Measurements from ENCODE around the gene SLC4A1.

SLC4A1 gene

DNA sequence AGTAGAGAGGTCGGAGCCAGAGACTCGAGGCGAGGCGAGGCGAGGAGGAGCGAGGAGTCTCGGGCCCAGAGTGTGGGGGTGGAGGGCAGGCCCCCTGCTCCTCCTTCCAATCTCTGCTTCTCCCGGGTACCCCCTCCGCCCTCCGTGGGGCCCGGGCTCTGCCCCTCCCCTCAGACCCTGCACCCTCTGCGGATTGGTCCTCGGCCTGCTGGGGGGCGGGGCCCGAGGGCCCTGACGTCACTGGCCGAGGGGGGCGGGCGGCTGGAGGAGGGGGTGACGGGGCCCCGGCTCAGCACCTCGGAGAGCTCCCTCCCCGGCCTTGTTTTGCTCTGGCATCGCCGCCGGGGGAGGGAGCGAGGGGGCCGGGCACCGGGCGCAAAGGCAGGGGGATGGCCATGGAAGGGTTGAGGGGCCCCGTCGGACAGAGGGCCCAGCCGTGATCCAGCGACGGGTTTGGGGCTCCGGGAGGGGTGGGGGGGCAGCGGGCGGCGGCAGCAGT lies 40.4 kb upstream of the SLC4A1 start, which contains the start of gene RUNDC3A:
Gene RUNDC3A (plus strand): TSS at position 282 of the 499 bp plus-strand sequence. CDS start 232 bp downstream, outside the sequence.
- H3K4me3 ChIP-seq (ENCODE audit: low read length), result peak within 1 kb of the TSS; percentile 55
- DNase-seq (ENCODE audit: low read depth), result peak; percentile 68
- TF ChIP-seq CTCF (conservative IDR thresholded peaks at IDR 0.05; ENCODE audit: low read length), result no peak

GRCh38 chr17:44307387-44308186 lies 39.7 kb upstream of the SLC4A1 start:
- TF ChIP-seq CTCF (conservative IDR thresholded peaks at IDR 0.05; ENCODE audit: low read length), result no peak
- H3K4me3 ChIP-seq (ENCODE audit: low read length), result peak overlapping the region; percentile 55
- DNase-seq (ENCODE audit: low read depth), result peak; percentile 34

- peak; percentile 25 for DNase-seq (ENCODE audit: low read depth)
- TF ChIP-seq CTCF (conservative IDR thresholded peaks at IDR 0.05; ENCODE audit: low read length), result no peak
- no peak overlapping the region for H3K4me3 ChIP-seq (ENCODE audit: low read length)
Observed at GRCh38 chr17:44304651-44305050, 36.7 kb upstream of the SLC4A1 start.

DNA sequence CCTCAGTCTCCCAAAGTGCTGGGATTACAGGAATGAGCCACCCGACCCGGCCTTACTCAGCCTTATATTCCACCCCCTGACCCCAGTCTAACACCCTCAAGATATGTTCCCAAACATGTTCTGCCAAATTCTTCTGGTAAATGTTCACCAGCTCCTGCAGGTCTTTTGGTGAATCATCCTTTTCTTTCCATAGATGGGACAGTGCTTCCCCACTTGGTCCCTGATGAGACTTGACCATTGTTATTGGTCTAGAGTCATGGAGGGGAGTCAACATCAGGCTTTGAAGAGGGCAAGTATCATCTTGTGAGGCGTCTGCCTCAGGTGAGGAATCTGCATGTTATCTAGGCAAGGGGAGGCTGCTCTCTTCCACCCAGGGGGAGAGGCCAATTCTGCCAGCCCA lies 30.0 kb upstream of the SLC4A1 start:
- no peak for DNase-seq (ENCODE audit: low read depth)
- no peak overlapping the region for H3K4me3 ChIP-seq (ENCODE audit: low read length)
- TF ChIP-seq CTCF (conservative IDR thresholded peaks at IDR 0.05; ENCODE audit: low read length), result no peak

DNA sequence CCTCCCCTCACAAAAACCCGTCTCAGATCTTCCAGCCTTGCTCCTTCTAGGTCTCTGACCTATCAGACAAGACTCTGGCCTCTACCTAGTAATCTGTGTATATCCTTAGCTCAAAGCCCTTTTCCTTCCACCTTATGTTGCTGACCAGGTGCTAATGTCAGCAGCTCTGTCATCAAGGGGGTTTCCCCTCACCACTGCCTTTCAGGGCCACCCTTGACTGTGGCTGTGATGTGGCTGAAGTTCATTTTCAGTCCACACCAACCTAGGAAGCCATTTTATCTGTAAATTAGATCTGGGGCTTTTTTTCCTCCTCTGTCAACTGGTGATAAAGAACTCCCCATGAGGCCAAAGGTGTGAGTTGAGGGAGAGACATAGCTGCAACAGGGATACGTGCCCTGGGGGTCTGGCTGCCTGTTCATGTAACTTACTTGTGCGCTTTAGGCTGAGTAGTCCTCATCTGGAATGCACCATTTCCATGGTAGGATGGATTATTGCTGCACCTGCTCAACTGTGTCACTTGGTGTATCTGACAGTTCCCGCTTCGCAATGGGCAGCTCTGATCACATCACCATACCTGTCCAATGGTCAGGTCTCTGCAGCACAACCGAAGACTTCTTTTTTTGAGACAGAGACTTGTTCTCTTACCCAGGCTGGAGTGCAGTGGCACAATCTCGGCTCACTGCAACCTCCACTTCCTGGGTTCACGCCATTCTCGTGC lies 25.7 kb upstream of the SLC4A1 start:
- H3K4me3 ChIP-seq (ENCODE audit: low read length), result no peak overlapping the region
- DNase-seq (ENCODE audit: low read depth), result no peak
- no peak for TF ChIP-seq CTCF (conservative IDR thresholded peaks at IDR 0.05; ENCODE audit: low read length)

GRCh38 chr17:44287651-44288050 lies 19.7 kb upstream of the SLC4A1 start:
- no peak overlapping the region for H3K4me3 ChIP-seq (ENCODE audit: low read length)
- DNase-seq (ENCODE audit: low read depth), result no peak
- no peak for TF ChIP-seq CTCF (conservative IDR thresholded peaks at IDR 0.05; ENCODE audit: low read length)

Measured in AG10803 (cell line).